Testis (tissue), 3 donors: ENCODE results near the gene EPSTI1. TPM values are rescaled to one million over a fixed set of nuclear protein-coding genes. Genes with fewer than 3 reads are reported as not detected.

ENCODE experiments used
- DNase-seq: peaks from one replicate; pipeline ENCODE4 v3.0.0-alpha.2; 2019
- H3K27ac ChIP-seq, 2 donors: fragments of 200-600 bp; sonication (generic); one replicate each; pipeline ENCODE4 v1.5.1; 2019
- H3K27me3 ChIP-seq: fragments of 200-600 bp; sonication (generic); one replicate; pipeline ENCODE4 v1.5.1; 2019
- H3K36me3 ChIP-seq: fragments of 200-600 bp; sonication (generic); one replicate; pipeline ENCODE4 v1.5.1; 2017; ENCODE audit warnings: low read depth; ENCODE audit errors: missing control alignments
- H3K4me1 ChIP-seq: fragments of 200-600 bp; sonication (generic); one replicate; pipeline ENCODE4 v1.5.1; 2019
- H3K4me3 ChIP-seq, 2 donors: fragments of 200-600 bp; sonication (generic); one replicate each; pipeline ENCODE4 v1.5.1; 2017 to 2019
- H3K9me3 ChIP-seq: fragments of 200-600 bp; sonication (generic); one replicate; pipeline ENCODE4 v1.5.1; 2017
- POLR2A ChIP-seq: fragments of 450-650 bp; IDR thresholded peaks from one replicate; pipeline ENCODE4 v1.6.1; 2017; ENCODE audit warnings: antibody characterized with exemption, mild to moderate bottlenecking, moderate library complexity
- WGBS, 2 donors: methylation state at CpG; one replicate each; pipeline ENCODE4 v1.1.5; 2018; 5-methylcytosine and 5-hydroxymethylcytosine counted together
- intact Hi-C: fragments of 100-400 bp; cut with DNase I; formaldehyde crosslinking; loops from one replicate; pipeline ENCODE4 v1.15.1; 2023; ENCODE audit warnings: low total_unique reads
- polyA plus RNA-seq: library from polyadenylated mRNA; stranded (reverse); fragments of 350-450 nt; fragmentation: Illumina TruSeq; extraction: RNeasy Lipid Tissue Mini Kit (QIAGEN cat#74804); gene quantifications from one replicate; pipeline ENCODE4 v1.2.3, GENCODE V29; 2014; ENCODE audit warnings: low read depth, low replicate concordance; ENCODE audit not compliant: insufficient read depth
- total RNA-seq, 2 donors: library from RNA; depleted of rRNA; stranded (reverse); fragments of >200 nt; gene quantifications; one replicate each; pipeline ENCODE4 v1.2.3, GENCODE V29; 2016
- TF ChIP-seq, protein P1 (sequence below), 3 experiments: fragments of 450-650 bp in 2 of 3; fragments of 200-600 bp in 1 of 3; sonication (generic) in 1 of 3; IDR thresholded peaks; one replicate each; pipeline ENCODE4 v1.5.1; 2016 to 2019; ENCODE audit warnings: antibody characterized with exemption in 3 of 3, mild to moderate bottlenecking in 2 of 3, moderate library complexity in 1 of 3

EPSTI1 gene
- total and polyA plus RNA-seq, 3 donors from 2014 or later: 9.6 to 12.5 (median 11.4) TPM

GRCh38 chr13:42906257-42906656 lies 85.8 kb downstream of the EPSTI1 start:
- no peak for TF ChIP-seq POLR2A
- TF ChIP-seq, protein P1, sequence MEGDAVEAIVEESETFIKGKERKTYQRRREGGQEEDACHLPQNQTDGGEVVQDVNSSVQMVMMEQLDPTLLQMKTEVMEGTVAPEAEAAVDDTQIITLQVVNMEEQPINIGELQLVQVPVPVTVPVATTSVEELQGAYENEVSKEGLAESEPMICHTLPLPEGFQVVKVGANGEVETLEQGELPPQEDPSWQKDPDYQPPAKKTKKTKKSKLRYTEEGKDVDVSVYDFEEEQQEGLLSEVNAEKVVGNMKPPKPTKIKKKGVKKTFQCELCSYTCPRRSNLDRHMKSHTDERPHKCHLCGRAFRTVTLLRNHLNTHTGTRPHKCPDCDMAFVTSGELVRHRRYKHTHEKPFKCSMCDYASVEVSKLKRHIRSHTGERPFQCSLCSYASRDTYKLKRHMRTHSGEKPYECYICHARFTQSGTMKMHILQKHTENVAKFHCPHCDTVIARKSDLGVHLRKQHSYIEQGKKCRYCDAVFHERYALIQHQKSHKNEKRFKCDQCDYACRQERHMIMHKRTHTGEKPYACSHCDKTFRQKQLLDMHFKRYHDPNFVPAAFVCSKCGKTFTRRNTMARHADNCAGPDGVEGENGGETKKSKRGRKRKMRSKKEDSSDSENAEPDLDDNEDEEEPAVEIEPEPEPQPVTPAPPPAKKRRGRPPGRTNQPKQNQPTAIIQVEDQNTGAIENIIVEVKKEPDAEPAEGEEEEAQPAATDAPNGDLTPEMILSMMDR (IDR thresholded peaks at IDR 0.05): no peak
- intact Hi-C loops: no loop called here

GRCh38 chr13:42905579-42905978 lies 86.5 kb downstream of the EPSTI1 start:
- TF ChIP-seq, protein P1 (IDR thresholded peaks at IDR 0.05): no peak
- TF ChIP-seq POLR2A: no peak
- no peaks in the 10 kb centered on the region for H3K27me3 ChIP-seq
- DNase-seq: no peak
- WGBS, 2 donors: 86 to 87% methylated on average over 2 of the region's 2 CpGs
- H3K4me1 ChIP-seq: no peaks in the 10 kb centered on the region
- H3K27ac ChIP-seq: no peak overlapping the region
- no peaks in the 10 kb centered on the region for H3K9me3 ChIP-seq
- no peaks in the 10 kb centered on the region for H3K36me3 ChIP-seq
- no peak overlapping the region for H3K4me3 ChIP-seq
- intact Hi-C loops: no loop called here

More at GRCh38 chr13:42906257-42906656, 85.8 kb downstream of the EPSTI1 start:
- WGBS, 2 donors: 89 to 99% methylated on average over 4 of the region's 4 CpGs
- Histone ChIP-seq H3K4me3 (no peak overlapping the region), H3K27ac (no peak overlapping the region), H3K36me3 (no peaks in the 10 kb centered on the region), H3K4me1 (no peaks in the 10 kb centered on the region), H3K27me3 (no peaks in the 10 kb centered on the region), H3K9me3 (no peaks in the 10 kb centered on the region)
- DNase-seq: no peak

DNA sequence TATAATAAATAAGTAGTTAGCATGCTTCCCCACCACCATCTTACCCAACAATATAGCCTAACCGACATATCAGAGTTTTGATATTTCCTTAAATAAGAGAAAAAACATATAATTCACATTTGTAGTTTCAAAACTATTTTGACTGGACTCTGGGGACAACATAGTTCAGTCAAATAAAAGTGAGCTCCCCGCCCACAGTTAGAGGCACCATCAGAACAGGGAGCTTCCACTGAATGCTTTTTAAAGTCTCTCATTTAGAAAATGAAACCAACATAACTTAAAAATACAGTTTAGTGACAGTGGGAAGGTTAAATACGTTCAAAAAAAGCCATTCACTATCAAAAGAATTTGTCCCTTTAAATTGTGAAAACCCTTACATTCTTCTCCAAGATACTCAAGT lies 92.8 kb downstream of the EPSTI1 start:
- H3K36me3 ChIP-seq: no peaks in the 10 kb centered on the region
- no peak overlapping the region for H3K27ac ChIP-seq
- TF ChIP-seq POLR2A: no peak
- TF ChIP-seq, protein P1 (IDR thresholded peaks at IDR 0.05): no peak
- H3K4me3 ChIP-seq: no peak overlapping the region
- no peaks in the 10 kb centered on the region for H3K27me3 ChIP-seq
- intact Hi-C loops: no loop called here
- DNase-seq: no peak
- no peaks in the 10 kb centered on the region for H3K9me3 ChIP-seq
- H3K4me1 ChIP-seq: no peaks in the 10 kb centered on the region
- WGBS, 2 donors: 67 to 78% methylated on average over 3 of the region's 3 CpGs

DNA sequence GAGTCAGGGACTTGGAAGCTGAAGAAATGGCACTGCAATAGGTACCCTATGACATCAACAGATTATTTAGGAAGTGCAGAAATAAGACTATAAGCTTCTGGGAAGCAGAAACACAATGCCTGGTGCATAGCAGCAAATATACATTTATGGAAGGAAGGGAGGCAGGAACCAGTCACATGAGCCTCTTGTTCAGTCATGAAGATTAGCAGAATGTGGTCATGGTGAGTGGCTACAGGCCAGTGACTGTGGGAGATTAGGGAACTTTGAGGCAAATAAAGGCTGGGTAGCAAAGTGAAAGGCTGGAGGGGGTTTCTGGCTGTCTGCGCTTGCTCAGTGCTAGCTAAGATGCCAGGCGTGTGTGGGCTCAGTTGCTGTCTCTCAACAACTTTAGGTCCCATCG lies 96.3 kb downstream of the EPSTI1 start:
- Histone ChIP-seq H3K36me3 (no peaks in the 10 kb centered on the region), H3K4me3 (no peak overlapping the region), H3K4me1 (no peaks in the 10 kb centered on the region), H3K27ac (no peak overlapping the region), H3K9me3 (no peaks in the 10 kb centered on the region), H3K27me3 (no peaks in the 10 kb centered on the region)
- no peak for DNase-seq
- no peak for TF ChIP-seq POLR2A
- TF ChIP-seq, protein P1 (IDR thresholded peaks at IDR 0.05): no peak
- WGBS, 2 donors: 94 to 98% methylated on average over 3 of the region's 3 CpGs
- intact Hi-C loops: no loop called here

GRCh38 chr13:42894765-42895243 lies 97.2 kb downstream of the EPSTI1 start:
- Histone ChIP-seq H3K4me1 (no peaks in the 10 kb centered on the region), H3K27me3 (no peaks in the 10 kb centered on the region), H3K9me3 (no peaks in the 10 kb centered on the region), H3K27ac (no peak overlapping the region), H3K36me3 (no peaks in the 10 kb centered on the region), H3K4me3 (no peak overlapping the region)
- TF ChIP-seq, protein P1 (IDR thresholded peaks at IDR 0.05): no peak
- no peak for TF ChIP-seq POLR2A
- intact Hi-C loops: no loop called here
- no peak for DNase-seq
- 22 to 39% methylated on average over 4 of the region's 4 CpGs for WGBS, 2 donors
